Activated T-cell treated with anti-CD3 and anti-CD28 coated beads, Interleukin-2, amount 50 U/mL, for 72 hours (primary cell): ENCODE measurements around the gene SRRM2. TPM values are rescaled to one million over a fixed set of nuclear protein-coding genes. Genes with fewer than 3 reads are reported as not detected.

Experiments used
- ATAC-seq, 2 donors: fragments of 150-1000 bp; cut with Tn5 transposase; replicated peaks in 1 of 2; 2 replicates each; pipeline ENCODE4 v1.10.0; 2021; ENCODE audit warnings: moderate library complexity in 2 of 2, mild to moderate bottlenecking in 1 of 2
- DNase-seq, 2 donors: peaks; one replicate each; pipeline ENCODE4 v3.0.0; 2021 to 2022; ENCODE audit warnings: mixed read lengths in 1 of 2
- H3K27ac Mint-ChIP-seq: one replicate; pipeline ENCODE4 v1.8.0; 2022; ENCODE audit warnings: mild to moderate bottlenecking, moderate library complexity, mixed read lengths
- H3K27me3 Mint-ChIP-seq: one replicate; pipeline ENCODE4 v1.8.0; 2022; ENCODE audit warnings: low read depth, mixed read lengths
- H3K36me3 Mint-ChIP-seq, 2 donors: one replicate each; pipeline ENCODE4 v1.8.0; 2022; ENCODE audit warnings: mixed read lengths in 2 of 2, mild to moderate bottlenecking in 1 of 2; ENCODE audit not compliant: insufficient read depth in 2 of 2
- H3K4me1 Mint-ChIP-seq: one replicate; pipeline ENCODE4 v1.8.0; 2022; ENCODE audit warnings: low read depth, mixed read lengths
- H3K4me3 Mint-ChIP-seq, 2 donors: one replicate each; pipeline ENCODE4 v1.8.0; 2022; ENCODE audit warnings: mild to moderate bottlenecking in 2 of 2, mixed read lengths in 2 of 2, moderate library complexity in 2 of 2
- H3K9me3 Mint-ChIP-seq, 2 donors: one replicate each; pipeline ENCODE4 v1.8.0; 2022; ENCODE audit warnings: mixed read lengths in 2 of 2
- total RNA-seq, 2 donors: library from RNA; stranded (reverse); gene quantifications; one replicate each; pipeline ENCODE4 v1.2.3, GENCODE V29; 2022

The SRRM2 gene
- total RNA-seq, 2 donors from 2014 or later = 696 to 731 TPM

DNA sequence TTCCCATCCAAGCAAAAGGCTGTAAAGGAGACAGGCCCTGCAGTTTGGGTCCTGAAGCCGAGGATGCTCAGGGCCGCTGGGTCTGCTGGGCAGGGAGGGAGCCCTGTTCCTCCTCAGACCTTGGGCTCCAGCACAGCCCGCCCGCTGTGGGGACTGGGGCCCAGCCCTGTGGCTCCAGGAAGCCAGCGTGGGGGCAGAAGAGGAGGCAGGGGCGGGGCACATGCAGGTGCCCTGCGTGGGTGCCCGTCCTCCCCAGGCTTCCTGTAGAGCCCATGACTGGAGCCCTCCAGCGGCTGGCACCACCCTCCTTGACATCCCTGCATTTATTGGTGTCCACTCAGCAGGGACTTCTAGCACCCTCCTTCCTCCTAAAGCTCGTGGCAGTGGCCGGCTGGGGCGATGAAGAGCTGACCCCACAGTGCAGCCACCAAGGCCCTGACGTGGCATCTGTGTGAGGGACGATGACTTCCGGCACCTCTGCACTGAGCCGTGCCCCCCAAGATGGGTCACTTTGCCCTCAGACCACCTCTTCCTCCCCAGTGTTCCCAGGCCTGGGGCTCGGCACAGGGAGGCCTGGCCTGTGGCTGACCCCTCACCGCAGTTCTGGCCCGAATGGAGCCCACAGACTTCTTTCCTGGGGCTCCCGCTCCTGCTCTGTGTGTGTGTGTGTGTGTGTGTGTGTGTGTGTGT is 42.3 kb upstream of the SRRM2 start:
- no peak overlapping the region for H3K4me3 Mint-ChIP-seq

DNA sequence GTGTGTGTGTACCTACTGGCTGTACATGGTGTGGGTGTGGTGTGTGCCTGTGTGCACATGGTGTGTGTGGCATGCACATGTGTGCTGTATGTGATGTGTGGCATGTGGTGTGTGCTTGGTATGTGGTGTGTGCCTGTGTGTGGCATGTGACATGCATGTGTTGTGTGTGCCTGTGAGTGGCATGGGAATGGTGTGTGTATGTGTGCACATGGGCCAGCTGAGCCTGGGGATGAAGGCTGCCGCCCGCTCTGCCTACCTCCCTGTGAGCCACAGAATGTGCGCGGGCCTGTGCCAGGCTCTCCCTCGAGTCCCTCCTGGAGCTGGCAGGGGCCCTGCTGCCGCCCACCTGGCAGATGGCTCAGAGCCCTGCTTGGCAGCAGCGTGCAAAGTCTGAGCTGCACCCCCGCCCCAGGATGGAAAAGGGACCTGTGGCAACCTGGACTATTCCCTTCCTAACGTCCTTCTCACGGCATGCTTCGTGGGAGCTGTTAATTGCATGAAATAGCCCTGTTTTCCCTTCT is 41.7 kb upstream of the SRRM2 start:
- Mint-ChIP-seq H3K27me3 (no peaks in the 10 kb centered on the region), H3K27ac (no peak overlapping the region)
- no peak for DNase-seq

More for the DNA sequence above, 42.3 kb upstream of the SRRM2 start:
- no peak for ATAC-seq
- Mint-ChIP-seq H3K27ac (no peak overlapping the region), H3K4me1 (peaks cover 5% of the 10 kb centered on the region), H3K9me3 (no peaks in the 10 kb centered on the region), H3K27me3 (no peaks in the 10 kb centered on the region), H3K36me3 (peaks cover under 1 to 1% of the 10 kb centered on the region in 2 donors)
- no peak for DNase-seq

DNA sequence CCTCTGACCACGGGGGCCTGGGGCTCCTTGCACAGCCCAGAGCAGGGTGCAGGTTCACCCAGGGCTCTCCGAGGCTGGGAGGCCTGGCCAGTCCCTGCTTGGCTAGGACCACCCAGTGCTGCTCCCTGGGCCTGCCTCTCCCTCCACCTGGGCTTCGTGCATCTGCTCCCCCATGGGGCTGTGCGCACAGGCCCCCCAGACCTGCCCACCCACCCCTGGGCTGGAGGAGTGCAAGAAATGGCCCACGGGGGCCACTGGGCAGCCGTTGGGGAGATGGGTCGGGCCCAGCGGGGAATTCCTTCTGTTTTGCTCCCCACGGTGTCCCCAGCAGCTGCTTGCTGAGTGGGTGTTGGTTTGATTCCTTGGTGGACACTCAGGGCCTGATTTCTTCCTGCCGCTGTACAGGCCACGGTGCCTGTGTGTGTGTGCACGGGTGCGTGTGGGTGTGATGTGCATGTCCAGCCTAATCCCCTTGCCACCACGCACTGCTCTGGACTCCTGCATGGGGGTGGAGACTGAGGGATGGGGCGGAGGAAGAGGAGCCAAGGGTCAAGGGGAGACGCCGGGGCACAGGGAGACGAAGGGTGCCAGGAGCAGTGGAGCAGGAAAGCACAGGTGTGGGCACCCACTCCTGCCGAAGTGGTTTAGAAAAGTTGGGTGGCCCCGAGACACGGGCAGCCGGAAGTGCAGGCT is 40.9 kb upstream of the SRRM2 start:
- Mint-ChIP-seq H3K27me3 (no peaks in the 10 kb centered on the region), H3K9me3 (no peaks in the 10 kb centered on the region), H3K4me1 (peaks cover 15% of the 10 kb centered on the region), H3K4me3 (no peak overlapping the region), H3K27ac (no peak overlapping the region), H3K36me3 (peaks cover 0 to 1% of the 10 kb centered on the region in 2 donors)
- DNase-seq (no peak), ATAC-seq (no peak)

More for the DNA sequence above, 41.7 kb upstream of the SRRM2 start:
- no peaks in the 10 kb centered on the region for H3K9me3 Mint-ChIP-seq
- H3K36me3 Mint-ChIP-seq = peaks cover 0 to 1% of the 10 kb centered on the region in 2 donors
- H3K4me3 Mint-ChIP-seq = no peak overlapping the region
- peaks cover 8% of the 10 kb centered on the region for H3K4me1 Mint-ChIP-seq
- no peak for ATAC-seq

DNA sequence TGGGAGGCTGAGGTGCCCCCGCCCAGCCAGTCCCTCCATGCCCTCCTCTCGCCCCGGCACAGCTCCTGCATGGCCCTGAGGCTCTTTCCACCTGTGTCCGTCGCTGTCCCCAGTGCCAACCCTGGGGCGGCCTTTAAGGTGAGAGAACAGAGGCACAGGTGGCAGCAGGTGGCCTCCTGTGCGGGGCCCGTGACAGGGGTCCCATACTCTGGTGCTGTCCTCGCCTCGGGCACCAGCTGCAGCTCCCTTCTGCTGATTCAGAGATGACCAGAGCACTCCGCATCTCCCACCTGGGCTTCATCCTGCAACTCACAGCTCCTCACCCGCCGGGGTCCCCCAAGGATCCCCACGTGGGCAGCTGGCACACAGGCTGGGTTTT is 40.4 kb upstream of the SRRM2 start:
- Mint-ChIP-seq H3K4me1 (peaks cover 15% of the 10 kb centered on the region), H3K9me3 (no peaks in the 10 kb centered on the region), H3K4me3 (no peak overlapping the region), H3K27ac (no peak overlapping the region), H3K27me3 (no peaks in the 10 kb centered on the region), H3K36me3 (peaks cover 0 to 1% of the 10 kb centered on the region in 2 donors)
- ATAC-seq (no peak), DNase-seq (no peak)

DNA sequence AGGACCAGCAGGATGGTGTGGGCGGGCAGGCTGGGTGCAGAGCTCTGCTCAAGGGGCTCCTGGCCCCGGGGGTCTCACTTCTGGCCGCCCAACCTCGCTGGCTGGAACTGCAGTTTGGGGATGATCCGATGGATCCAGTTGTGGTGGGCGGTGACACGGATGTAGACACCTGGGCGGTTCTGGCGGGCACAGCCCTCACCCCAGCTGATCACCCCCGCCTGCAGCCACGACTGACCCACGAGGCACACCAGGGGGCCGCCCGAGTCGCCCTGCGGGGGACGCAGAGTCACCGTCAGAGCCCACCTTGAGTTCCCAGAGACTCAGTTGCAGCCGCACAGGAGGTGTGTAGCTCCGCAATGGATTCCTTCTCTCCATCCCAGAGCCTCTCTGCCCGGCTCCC is 39.9 kb upstream of the SRRM2 start:
- no peak for DNase-seq
- Mint-ChIP-seq H3K4me1 (peaks cover 15% of the 10 kb centered on the region), H3K36me3 (peaks cover 0 to 1% of the 10 kb centered on the region in 2 donors), H3K4me3 (no peak overlapping the region), H3K27ac (no peak overlapping the region), H3K9me3 (no peaks in the 10 kb centered on the region), H3K27me3 (no peaks in the 10 kb centered on the region)
- ATAC-seq = no peak

DNA sequence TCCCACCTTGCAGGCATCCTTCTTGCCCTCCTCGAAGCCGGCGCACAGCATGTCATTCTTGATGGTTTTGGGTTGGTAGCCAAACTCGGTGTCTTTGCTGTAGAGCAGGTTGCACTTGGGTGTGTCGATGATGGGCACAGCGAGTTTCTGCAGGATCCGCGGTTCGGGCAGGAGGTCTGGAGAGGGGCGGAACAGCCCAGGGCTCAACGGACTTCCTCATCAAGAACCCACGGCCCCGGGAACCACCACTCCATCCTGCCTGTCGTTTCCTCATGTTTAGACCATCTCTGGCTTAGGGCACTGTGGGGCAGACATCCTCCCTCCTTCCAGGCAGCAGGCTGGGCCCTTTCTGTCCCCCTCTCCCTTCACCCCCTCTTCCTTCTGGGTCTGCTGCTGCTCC is 38.9 kb upstream of the SRRM2 start:
- Mint-ChIP-seq H3K9me3 (no peaks in the 10 kb centered on the region), H3K36me3 (no peaks in the 10 kb centered on the region), H3K27me3 (no peaks in the 10 kb centered on the region), H3K4me3 (no peak overlapping the region), H3K4me1 (peaks cover 15% of the 10 kb centered on the region), H3K27ac (no peak overlapping the region)
- no peak for DNase-seq
- no peak for ATAC-seq

DNA sequence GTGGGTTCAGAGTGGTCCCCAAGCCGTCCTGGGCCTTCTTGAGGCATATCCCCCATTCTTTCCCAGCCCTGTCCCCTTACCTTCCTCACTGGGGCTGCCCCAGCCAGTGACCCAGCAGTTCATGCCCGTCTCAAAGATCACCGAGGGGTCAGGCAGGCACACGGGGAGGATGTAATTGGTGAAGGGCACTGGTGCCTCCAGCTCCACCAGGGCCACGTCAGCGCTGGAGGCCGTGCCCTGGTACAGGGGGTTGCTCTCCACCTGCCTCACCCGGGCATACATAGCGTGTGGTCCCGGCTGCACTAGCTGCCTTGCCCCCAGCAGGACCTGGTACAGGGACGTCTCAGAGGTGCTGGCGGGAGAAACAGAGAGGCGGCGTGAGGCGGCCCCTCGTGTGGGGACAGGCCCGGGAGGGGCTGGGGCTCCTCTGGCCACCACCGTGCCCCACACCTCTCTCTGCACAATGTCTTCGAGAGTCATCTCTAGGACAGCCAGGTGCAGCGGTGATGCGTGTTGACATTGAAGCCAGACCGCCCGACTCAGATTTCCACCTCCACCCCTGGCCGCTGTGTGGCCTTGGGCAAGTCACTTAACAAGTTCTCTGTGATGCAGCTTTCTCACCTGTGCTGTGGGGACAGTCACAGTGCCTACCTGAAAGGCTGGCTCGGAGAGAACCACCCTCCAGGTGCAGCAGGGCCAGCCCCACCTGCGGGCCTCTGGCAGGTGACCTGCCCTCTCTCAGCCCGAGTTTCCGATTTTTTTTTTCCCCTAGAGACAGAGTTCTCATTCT is 38.3 kb upstream of the SRRM2 start:
- no peak for ATAC-seq
- no peaks in the 10 kb centered on the region for H3K27me3 Mint-ChIP-seq
- peaks cover 15% of the 10 kb centered on the region for H3K4me1 Mint-ChIP-seq
- no peak for DNase-seq
- H3K36me3 Mint-ChIP-seq = no peaks in the 10 kb centered on the region
- H3K4me3 Mint-ChIP-seq = no peak overlapping the region
- H3K27ac Mint-ChIP-seq = no peak overlapping the region
- H3K9me3 Mint-ChIP-seq = no peaks in the 10 kb centered on the region

DNA sequence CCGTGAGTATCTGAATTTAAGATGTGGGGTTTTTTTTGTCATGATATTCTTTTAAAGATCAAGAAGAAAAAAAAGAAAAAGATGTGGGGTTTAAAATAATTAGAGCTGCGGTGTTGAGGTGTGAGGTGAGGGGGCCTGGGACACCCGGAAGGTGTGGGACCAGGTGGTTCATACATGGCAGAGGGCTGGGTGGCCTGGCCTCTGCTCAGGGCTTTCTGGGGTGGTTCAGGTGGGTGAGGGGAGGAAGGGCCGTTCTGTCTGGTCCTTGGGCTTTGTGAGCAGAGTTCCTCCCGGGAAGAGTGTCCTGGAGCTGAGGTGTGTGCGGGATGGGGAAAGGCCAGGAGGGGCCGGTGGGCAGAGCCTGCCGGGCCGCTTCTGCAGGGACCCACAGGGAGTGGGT is 37.4 kb upstream of the SRRM2 start:
- Mint-ChIP-seq H3K36me3 (no peaks in the 10 kb centered on the region), H3K27me3 (no peaks in the 10 kb centered on the region), H3K27ac (no peak overlapping the region), H3K4me3 (peak overlapping the region; percentile 40 to 71), H3K9me3 (no peaks in the 10 kb centered on the region), H3K4me1 (peaks cover 15% of the 10 kb centered on the region)
- ATAC-seq = no peak
- no peak for DNase-seq

DNA sequence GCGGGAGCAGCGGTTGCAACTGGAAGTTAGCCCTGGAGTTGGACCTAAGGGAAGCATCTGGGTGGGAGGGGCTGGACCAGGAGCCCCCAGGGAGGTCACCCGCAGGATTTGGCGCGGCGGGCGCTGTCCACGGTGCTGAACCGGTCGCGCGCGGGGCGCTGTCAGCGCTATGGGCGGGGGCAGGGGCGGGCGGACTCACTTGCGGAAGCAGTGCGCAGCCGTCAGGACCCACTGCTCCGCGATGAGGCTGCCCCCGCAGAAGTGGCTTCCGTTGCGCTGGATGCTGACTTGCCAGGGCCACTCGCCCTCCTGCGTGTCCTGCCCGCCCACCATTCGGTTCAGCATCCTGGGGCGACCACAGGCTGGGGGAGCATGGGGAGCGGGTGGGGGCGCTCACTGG is 36.9 kb upstream of the SRRM2 start:
- peak; percentile 83 to 87 for DNase-seq
- Mint-ChIP-seq H3K4me1 (peaks cover 15% of the 10 kb centered on the region), H3K4me3 (peak overlapping the region in 1 of 2 donors; percentile 71), H3K27ac (no peak overlapping the region), H3K27me3 (no peaks in the 10 kb centered on the region), H3K36me3 (no peaks in the 10 kb centered on the region), H3K9me3 (no peaks in the 10 kb centered on the region)
- peak; percentile 82 to 90 for ATAC-seq

DNA sequence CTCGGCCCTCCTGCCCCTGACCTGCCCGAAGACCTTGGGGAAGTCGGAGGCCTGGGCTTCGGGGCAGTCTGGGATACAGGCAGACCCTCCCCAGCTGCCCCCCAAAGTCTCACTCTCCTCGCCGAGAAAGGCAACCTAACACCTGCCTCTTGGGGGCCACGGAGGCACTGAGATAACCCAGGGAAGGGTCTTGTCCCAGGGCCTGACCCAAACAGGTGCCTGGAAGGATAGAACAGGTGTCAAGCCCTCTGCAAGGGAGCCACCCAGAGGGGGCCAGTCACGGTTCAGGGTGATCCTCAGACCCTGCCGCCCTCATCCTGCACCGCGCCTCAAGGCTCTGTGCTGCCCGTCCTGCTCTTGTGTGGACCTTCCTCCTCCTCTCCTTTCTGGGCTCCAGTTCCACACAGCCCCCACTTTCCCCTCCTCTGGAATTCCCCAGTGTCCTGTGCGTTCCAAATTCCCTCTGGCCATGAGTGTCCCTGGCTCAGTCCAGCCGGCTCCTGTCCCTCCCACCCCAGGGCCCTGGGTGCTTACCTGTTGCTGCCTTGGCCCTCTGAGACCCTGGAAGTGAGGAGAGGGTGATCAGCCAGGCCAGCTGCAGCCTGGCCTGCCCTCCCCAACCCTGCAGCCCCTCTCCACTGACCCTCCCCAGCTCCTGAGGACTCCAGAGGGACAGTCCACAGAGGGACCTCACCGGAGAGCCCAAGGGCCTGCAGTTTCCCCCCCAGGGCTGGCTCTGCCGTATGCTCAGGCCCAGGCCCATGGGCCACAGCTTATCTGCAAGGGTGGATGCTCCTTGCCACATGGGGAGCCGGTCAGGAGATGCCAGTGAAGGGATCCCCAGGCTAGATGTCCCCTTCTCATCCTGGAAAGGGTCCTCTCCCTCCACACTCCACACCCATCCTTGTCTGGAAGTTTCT is 36.2 kb upstream of the SRRM2 start:
- H3K9me3 Mint-ChIP-seq = no peaks in the 10 kb centered on the region
- DNase-seq (no peak), ATAC-seq (no peak)
- no peaks in the 10 kb centered on the region for H3K36me3 Mint-ChIP-seq
- no peak overlapping the region for H3K27ac Mint-ChIP-seq
- H3K27me3 Mint-ChIP-seq = no peaks in the 10 kb centered on the region
- peak overlapping the region; percentile 49 to 66 for H3K4me3 Mint-ChIP-seq
- H3K4me1 Mint-ChIP-seq = peaks cover 15% of the 10 kb centered on the region

DNA sequence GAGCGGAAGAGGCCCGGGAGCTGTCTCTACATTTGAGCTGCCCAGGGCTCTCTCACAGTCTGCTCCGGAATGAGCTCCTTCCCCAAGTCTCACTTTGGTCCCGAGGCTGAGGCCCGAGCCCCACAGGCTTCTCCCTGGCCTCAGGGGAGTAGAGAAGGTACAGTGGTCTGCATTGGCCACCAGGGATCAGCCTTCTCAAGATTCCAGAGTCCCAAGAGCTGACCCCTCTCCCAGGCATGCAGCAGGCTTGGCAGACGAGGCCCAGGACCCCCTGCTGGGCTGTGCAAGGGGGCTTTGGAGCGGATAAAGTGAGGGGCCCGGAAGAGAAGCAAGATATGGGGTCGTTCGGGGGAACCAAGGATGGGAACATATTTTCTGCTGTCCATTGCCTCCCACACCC is 35.5 kb upstream of the SRRM2 start:
- H3K36me3 Mint-ChIP-seq = no peaks in the 10 kb centered on the region
- H3K4me3 Mint-ChIP-seq = peak overlapping the region in 1 of 2 donors; percentile 66
- H3K4me1 Mint-ChIP-seq = peaks cover 15% of the 10 kb centered on the region
- DNase-seq = no peak
- ATAC-seq = no peak
- H3K27me3 Mint-ChIP-seq = no peaks in the 10 kb centered on the region
- H3K27ac Mint-ChIP-seq = no peak overlapping the region
- no peaks in the 10 kb centered on the region for H3K9me3 Mint-ChIP-seq

DNA sequence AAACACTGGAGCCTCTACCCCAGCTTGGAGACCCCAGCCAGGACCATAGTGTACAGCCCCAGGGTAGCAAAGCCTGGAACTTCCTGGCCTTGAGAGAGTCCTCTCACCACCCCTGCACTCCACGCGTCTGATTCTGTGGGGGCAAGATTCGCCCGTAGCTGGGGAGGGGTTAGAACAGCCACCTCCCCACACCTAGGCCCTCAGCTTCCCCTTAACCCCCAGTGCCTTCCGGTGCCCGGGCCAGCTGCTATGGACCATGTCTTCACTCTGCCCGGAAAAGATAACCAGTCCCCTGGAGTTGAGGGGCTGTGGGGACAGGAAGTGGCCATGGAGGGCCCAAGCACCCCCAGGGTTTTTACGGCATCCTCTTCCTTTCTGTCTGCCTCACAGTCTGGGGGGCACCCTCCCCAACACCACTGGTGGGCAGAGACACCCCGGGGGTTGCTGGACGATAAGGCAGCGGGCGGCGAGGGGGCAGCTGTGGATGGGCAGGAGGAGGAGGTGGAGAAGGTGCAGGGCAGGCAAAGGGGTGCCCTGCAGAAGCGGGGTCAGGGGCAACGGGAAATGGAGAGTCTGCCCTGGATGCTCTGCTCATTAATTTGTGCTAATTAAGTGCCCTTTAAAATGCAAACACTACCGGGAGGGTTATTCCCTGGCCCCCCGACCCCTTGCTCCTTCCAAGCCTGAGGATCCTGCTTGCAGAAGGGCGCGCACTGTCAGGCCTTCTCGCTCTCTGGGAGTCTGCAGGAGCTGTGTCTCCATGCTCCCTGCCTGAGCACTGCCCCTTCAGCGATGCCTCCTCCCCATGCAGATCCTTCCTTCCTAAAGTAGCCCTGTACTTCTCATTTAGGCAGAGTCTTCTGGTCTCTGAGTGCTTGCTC is 34.8 kb upstream of the SRRM2 start:
- H3K36me3 Mint-ChIP-seq = no peaks in the 10 kb centered on the region
- ATAC-seq (no peak), DNase-seq (no peak)
- H3K27ac Mint-ChIP-seq = no peak overlapping the region
- H3K27me3 Mint-ChIP-seq = no peaks in the 10 kb centered on the region
- H3K9me3 Mint-ChIP-seq = no peaks in the 10 kb centered on the region
- H3K4me3 Mint-ChIP-seq = no peak overlapping the region
- H3K4me1 Mint-ChIP-seq = peaks cover 15% of the 10 kb centered on the region
